ENCODE measurements around the gene SPAG16. TPM values are rescaled to one million over a fixed set of nuclear protein-coding genes. Genes with fewer than 3 reads are reported as not detected.

SPAG16 gene
- total RNA-seq, 1 experiment from 2014 or later: 17.3 TPM

- Mint-ChIP-seq H3K4me1 (peaks cover 2 to 5% of the 10 kb centered on the region in 2 experiments), H3K27ac (peak overlapping the region in 1 of 3 experiments; percentile 26; a peak in 2 of 7 replicates), H3K9me3 (no peaks in the 10 kb centered on the region; a peak in 1 of 5 replicates), H3K27me3 (ENCODE audit: low read depth) (no peaks in the 10 kb centered on the region), H3K4me3 (no peak overlapping the region), H3K36me3 (ENCODE audit: insufficient read depth in 1 of 3, low read depth in 3 of 3) (no peaks in the 10 kb centered on the region)
- TF ChIP-seq CTCF (conservative IDR thresholded peaks at IDR 0.05): no peak
- Histone ChIP-seq H3T11ph (ENCODE audit: low read length) (no peak overlapping the region), H3K4me2 (ENCODE audit: insufficient read depth, insufficient read length, low read length) (no peak overlapping the region), H3K4ac (ENCODE audit: low read depth, low read length) (no peak overlapping the region), H3K4me1 (ENCODE audit: insufficient read depth, low read length) (no peaks in the 10 kb centered on the region), H2BK15ac (ENCODE audit: low read depth, low read length) (no peak overlapping the region), H4K5ac (ENCODE audit: insufficient read length, low read depth, low read length) (no peak overlapping the region), H3K9me3 (ENCODE audit: control insufficient read depth, low read depth, low read length) (no peaks in the 10 kb centered on the region), H3K18ac (ENCODE audit: insufficient read length, low read depth, low read length) (no peak overlapping the region), H2AFZ (ENCODE audit: low read length) (no peak overlapping the region), H2BK12ac (ENCODE audit: insufficient read length, low read depth, low read length) (no peak overlapping the region), H3K14ac (ENCODE audit: insufficient read depth, low read length) (no peak overlapping the region), H3K79me1 (ENCODE audit: insufficient read depth, low read depth, low read length, poor library complexity, severe bottlenecking) (no peaks in the 10 kb centered on the region), H3K27ac (ENCODE audit: insufficient read length, low read depth, low read length) (no peak overlapping the region), H2BK20ac (ENCODE audit: low read depth, low read length, poor library complexity, severe bottlenecking) (no peak overlapping the region), H3K23ac (ENCODE audit: insufficient read length, low read depth, low read length) (no peak overlapping the region), H4K8ac (replicated peaks; ENCODE audit: insufficient read length, low read depth, low read length) (no peak overlapping the region), H4K91ac (ENCODE audit: insufficient read length, low read depth, low read length) (no peak overlapping the region), H2BK5ac (ENCODE audit: insufficient read length, low read length) (no peak overlapping the region), H3K23me2 (ENCODE audit: insufficient read length, low read depth, low read length, poor library complexity, severe bottlenecking) (no peaks in the 10 kb centered on the region), H3K9ac (ENCODE audit: extremely low read depth, insufficient read length, low read length) (no peak overlapping the region), H3K56ac (ENCODE audit: insufficient read length, low read depth, low read length) (no peak overlapping the region), H3K27me3 (ENCODE audit: insufficient read depth, low read length) (no peaks in the 10 kb centered on the region), H4K20me1 (ENCODE audit: control insufficient read depth, insufficient read depth, insufficient read length) (no peaks in the 10 kb centered on the region), H2AK5ac (ENCODE audit: insufficient read length, low read length) (no peak overlapping the region), H2BK120ac (ENCODE audit: low read depth, low read length, poor library complexity, severe bottlenecking) (no peak overlapping the region), H3K79me2 (ENCODE audit: insufficient read depth, low read length) (no peaks in the 10 kb centered on the region)
- DNase-seq: no peak
- WGBS (ENCODE audit: extremely low coverage, insufficient read length, low lambda C conversion rate): no CpG with 5 or more reads among the region's 10 CpGs
Measured at GRCh38 chr2:213411582-213412289, 127.5 kb downstream of the SPAG16 start.

Measured in H9 (cell line).